Measurements from ENCODE around the gene SNORC. TPM values are rescaled to one million over a fixed set of nuclear protein-coding genes. Genes with fewer than 3 reads are reported as not detected.

The SNORC gene
- total and polyA plus RNA-seq, 2 of the 13 experiments (the other 11 are each of a cell fraction or from before 2014, with no cell fraction given) = 59.1 to 86.1 TPM

DNA sequence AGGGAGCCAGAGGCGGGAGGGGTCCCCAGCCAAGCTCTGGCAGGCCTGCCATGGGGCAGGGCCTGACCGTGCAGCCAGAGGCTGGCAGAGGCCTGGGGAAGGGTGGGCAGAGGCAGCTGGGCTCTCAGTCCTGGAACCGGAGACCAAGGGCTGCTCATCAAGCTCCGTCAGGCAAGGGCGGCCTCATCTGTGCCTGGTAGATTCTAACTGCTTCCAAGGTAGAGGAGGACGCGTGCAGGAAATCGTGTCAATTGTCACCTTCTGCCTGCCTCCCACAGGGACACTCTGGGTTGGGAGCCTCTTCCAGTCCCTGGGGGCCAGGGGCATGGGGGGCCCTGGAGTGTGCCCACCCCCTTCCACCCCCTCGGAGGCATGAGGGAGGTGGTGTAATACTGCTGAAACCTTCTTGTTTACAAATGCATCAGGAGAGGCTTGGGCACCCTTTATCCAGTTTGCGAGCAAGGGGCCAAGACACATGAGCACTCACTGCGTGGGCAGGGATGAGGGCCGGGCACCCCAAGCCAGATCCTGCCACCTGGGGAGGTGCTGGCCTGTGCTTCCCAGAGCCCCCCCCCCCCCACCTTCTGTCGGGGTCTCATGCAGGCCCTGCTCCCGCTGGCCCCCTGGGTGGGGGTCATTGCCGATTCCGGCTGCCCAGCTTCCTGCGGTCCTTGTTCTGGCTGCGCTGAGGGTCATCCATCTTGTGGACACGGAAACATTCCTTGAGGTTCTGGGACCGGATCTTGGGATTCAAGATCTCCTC, 9.0 kb downstream of the SNORC start (continued):
- TF ChIP-seq ZNF598 (CRISPR knock-in tag; IDR thresholded peaks at IDR 0.05; ENCODE audit: borderline replicate concordance) = no peak
- TF ChIP-seq ZNF460 (CRISPR knock-in tag; IDR thresholded peaks at IDR 0.05; ENCODE audit: borderline replicate concordance) = no peak
- TF ChIP-seq ZFP1 (CRISPR knock-in tag; IDR thresholded peaks at IDR 0.05) = no peak
- no peak for TF ChIP-seq TBX2 (CRISPR knock-in tag; IDR thresholded peaks at IDR 0.05; ENCODE audit: borderline replicate concordance)

DNA sequence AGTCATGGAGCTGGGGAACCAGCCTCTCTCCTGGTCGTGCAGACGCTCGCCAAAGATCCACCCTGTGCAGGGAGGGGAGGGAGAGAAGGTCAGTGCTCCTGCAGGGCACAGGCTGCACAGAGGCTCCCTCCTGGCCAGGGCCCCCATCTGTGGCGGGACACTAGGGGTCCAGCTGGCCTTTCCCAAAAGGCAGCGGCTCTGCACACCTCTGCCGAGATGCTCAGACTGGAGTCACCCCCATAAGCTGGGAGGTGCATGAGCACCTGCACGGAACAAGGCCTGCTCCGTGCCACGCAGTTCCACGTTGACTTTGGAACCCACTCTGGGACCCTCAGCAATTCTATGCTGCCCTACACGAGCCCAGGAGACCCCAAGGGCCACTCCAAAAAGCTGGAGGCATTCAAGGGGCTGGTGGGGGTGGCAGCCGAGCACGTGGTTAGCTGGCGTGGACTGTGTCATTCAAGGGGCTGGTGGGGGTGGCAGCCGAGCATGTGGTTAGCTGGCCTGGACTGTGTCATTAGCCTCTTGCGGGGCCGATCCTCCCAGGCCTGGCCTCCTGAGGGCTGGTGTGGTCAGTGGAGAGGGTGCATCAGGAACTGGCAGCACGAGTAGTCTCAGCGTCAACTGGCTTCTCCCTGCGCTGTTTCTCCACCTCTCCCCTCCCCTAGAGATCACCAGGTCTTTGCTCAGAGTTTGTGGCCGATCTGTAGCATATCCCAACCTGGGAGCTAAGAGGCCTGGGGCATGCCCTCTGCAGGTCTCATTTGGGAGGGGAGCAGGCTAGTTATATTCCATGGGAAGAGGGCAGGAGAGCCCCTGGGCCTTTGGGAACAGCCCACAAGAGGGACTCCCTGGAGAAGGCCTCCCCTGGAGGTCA, 9.8 kb downstream of the SNORC start:
- intact Hi-C loops (cut with micrococcal nuclease; ENCODE audit: unreplicated experiment) = no loop called here
- peaks cover 0 to 33% of the 10 kb centered on the region in 2 experiments; a peak in 3 of 5 replicates for H3K36me3 ChIP-seq (replicated peaks in 1 of 2; ENCODE audit: control insufficient read depth in 1 of 2, insufficient read depth in 2 of 2, low read length in 2 of 2)
- no peak for DNase-seq (ENCODE audit: low spot score)
- CTCF ChIA-PET (ENCODE audit: low intra/inter-chr PET ratio, low total read pairs) = no interaction called here
- H3K9me3 ChIP-seq (ENCODE audit: low read length) = no peaks in the 10 kb centered on the region
- H3K9ac ChIP-seq (ENCODE audit: insufficient read depth, low read depth, low read length) = no peak overlapping the region
- no peak overlapping the region for H3K4me2 ChIP-seq (ENCODE audit: low read depth, low read length)
- FAIRE-seq = no peak
- peaks cover 56% of the 10 kb centered on the region for H3K4me1 ChIP-seq (ENCODE audit: insufficient read depth, low read length)
- H3K27ac ChIP-seq (ENCODE audit: extremely low read length, insufficient read depth, low read length) = peak overlapping the region; percentile 27
- no peaks in the 10 kb centered on the region for H3K27me3 ChIP-seq (ENCODE audit: control insufficient read depth in 1 of 2, insufficient read depth in 2 of 2, low read length in 2 of 2)
- H2AFZ ChIP-seq (ENCODE audit: low read length) = no peak overlapping the region
- ATAC-seq = no peak; the same call in 2 of the 3 replicates
- peaks cover 36% of the 10 kb centered on the region for H3K79me2 ChIP-seq (ENCODE audit: insufficient read depth, low read length)
- peaks cover 3% of the 10 kb centered on the region; the same call in 1 of the 2 replicates for H4K20me1 ChIP-seq (ENCODE audit: insufficient read depth, low read length)
- POLR2A ChIA-PET = interaction anchor here (1.8 to 5.3 kb wide), 2 partner anchors 19 to 24 kb away, joined by 6 to 35 read pairs; no protein-coding TSS in a partner anchor
- no TSS peak for BruUV-seq (replicated peaks)
- no peak overlapping the region for H3K4me3 ChIP-seq (replicated peaks in 1 of 3; ENCODE audit: insufficient read depth in 1 of 3, low read depth in 2 of 3, low read length in 3 of 3)
- in situ Hi-C loops (cut with HindIII; ENCODE audit: extremely low pct_ligation_motif_present, low pct_unique_long_range_greater_than_20kb) = no loop called here
- 93% methylated on average over 20 of the region's 21 CpGs for WGBS (ENCODE audit: low lambda C conversion rate)
- TF ChIP-seq RBM22 (optimal IDR thresholded peaks at IDR 0.05; ENCODE audit: low read length) (peak; percentile 73), HOXA3 (CRISPR knock-in tag; IDR thresholded peaks at IDR 0.05) (no peak), MTF1 (CRISPR knock-in tag; IDR thresholded peaks at IDR 0.05) (no peak), AGO1 (IDR thresholded peaks at IDR 0.05; ENCODE audit: low read depth, low read length, poor library complexity, severe bottlenecking) (peak; percentile 96), NBN (conservative IDR thresholded peaks at IDR 0.05) (no peak), POLR2AphosphoS5 (IDR thresholded peaks at IDR 0.05; ENCODE audit: low read depth, low read length) (0 out of 2 replicates have a peak, but pooled peaks have one; percentile 16), ZBTB7A (CRISPR knock-in tag; IDR thresholded peaks at IDR 0.05) (no peak), RBFOX2 (IDR thresholded peaks at IDR 0.05; ENCODE audit: low read depth, low read length) (peak; percentile 55), TAF15 (IDR thresholded peaks at IDR 0.05; ENCODE audit: low read depth, low read length, poor library complexity, severe bottlenecking) (peak; percentile 19)
- TF ChIP-seq, protein P1, sequence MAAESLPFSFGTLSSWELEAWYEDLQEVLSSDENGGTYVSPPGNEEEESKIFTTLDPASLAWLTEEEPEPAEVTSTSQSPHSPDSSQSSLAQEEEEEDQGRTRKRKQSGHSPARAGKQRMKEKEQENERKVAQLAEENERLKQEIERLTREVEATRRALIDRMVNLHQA (CRISPR knock-in tag; IDR thresholded peaks at IDR 0.05) = no peak
- TF ChIP-seq, protein P2, sequence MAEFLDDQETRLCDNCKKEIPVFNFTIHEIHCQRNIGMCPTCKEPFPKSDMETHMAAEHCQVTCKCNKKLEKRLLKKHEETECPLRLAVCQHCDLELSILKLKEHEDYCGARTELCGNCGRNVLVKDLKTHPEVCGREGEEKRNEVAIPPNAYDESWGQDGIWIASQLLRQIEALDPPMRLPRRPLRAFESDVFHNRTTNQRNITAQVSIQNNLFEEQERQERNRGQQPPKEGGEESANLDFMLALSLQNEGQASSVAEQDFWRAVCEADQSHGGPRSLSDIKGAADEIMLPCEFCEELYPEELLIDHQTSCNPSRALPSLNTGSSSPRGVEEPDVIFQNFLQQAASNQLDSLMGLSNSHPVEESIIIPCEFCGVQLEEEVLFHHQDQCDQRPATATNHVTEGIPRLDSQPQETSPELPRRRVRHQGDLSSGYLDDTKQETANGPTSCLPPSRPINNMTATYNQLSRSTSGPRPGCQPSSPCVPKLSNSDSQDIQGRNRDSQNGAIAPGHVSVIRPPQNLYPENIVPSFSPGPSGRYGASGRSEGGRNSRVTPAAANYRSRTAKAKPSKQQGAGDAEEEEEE (CRISPR knock-in tag; IDR thresholded peaks at IDR 0.05; ENCODE audit: borderline replicate concordance) = no peak
- TF ChIP-seq, protein P3, sequence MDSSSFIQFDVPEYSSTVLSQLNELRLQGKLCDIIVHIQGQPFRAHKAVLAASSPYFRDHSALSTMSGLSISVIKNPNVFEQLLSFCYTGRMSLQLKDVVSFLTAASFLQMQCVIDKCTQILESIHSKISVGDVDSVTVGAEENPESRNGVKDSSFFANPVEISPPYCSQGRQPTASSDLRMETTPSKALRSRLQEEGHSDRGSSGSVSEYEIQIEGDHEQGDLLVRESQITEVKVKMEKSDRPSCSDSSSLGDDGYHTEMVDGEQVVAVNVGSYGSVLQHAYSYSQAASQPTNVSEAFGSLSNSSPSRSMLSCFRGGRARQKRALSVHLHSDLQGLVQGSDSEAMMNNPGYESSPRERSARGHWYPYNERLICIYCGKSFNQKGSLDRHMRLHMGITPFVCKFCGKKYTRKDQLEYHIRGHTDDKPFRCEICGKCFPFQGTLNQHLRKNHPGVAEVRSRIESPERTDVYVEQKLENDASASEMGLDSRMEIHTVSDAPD (CRISPR knock-in tag; IDR thresholded peaks at IDR 0.05) = 0 out of 2 replicates have a peak, but pooled peaks have one; percentile 14
